ENCODE measurements around the gene CAGE1. TPM values are rescaled to one million over a fixed set of nuclear protein-coding genes. Genes with fewer than 3 reads are reported as not detected.

The CAGE1 gene
- polyA plus RNA-seq, 2 of the 4 experiments (the other 2 are of a cell fraction): 0.09 to 0.12 TPM

DNA sequence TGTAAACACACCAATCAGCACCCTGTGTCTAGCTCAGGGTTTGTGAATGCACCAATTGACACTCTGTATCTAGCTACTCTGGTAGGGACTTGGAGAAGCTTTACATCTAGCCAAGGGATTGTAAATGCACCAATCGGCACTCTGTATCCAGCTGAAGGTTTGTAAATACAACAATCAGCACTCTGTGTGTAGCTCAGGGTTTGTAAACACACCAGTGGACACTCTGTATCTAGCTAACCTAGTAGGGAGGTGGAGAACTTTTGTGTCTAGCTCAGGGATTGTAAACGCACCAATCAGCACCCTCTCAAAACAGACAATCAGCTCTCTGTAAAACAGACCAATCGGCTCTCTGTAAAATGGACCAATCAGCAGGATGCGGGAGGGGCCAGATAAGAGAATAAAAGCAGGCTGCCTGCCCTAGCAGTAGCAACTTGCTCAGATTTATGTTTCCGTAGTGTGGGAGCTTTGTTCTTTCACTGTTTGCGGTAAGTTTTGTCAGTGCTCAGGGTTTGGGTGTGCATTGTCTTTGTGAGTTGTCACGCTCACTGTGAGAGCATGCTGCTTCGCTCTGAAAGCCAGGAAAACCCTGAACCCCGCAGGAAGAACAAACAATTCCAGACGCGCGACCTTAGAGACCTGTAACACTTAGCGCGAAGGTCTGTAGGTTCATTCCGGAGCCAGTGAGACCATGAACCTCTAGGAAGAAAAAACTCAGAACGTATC lies 37.1 kb upstream of the CAGE1 start:
- no peak overlapping the region for H3K4me2 ChIP-seq
- TF ChIP-seq, protein P1, sequence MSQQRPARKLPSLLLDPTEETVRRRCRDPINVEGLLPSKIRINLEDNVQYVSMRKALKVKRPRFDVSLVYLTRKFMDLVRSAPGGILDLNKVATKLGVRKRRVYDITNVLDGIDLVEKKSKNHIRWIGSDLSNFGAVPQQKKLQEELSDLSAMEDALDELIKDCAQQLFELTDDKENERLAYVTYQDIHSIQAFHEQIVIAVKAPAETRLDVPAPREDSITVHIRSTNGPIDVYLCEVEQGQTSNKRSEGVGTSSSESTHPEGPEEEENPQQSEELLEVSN (IDR thresholded peaks at IDR 0.05; ENCODE audit: borderline replicate concordance, low read depth): no peak
- TF ChIP-seq FOSB (CRISPR knock-in tag; IDR thresholded peaks at IDR 0.05) (no peak), ESRRA (IDR thresholded peaks at IDR 0.05; ENCODE audit: borderline replicate concordance, low read length) (no peak), CBX8 (IDR thresholded peaks at IDR 0.05) (no peak), BHLHE40 (IDR thresholded peaks at IDR 0.05; ENCODE audit: low read depth, low read length) (no peak)
- TF ChIP-seq, protein P2, sequence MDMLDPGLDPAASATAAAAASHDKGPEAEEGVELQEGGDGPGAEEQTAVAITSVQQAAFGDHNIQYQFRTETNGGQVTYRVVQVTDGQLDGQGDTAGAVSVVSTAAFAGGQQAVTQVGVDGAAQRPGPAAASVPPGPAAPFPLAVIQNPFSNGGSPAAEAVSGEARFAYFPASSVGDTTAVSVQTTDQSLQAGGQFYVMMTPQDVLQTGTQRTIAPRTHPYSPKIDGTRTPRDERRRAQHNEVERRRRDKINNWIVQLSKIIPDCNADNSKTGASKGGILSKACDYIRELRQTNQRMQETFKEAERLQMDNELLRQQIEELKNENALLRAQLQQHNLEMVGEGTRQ (IDR thresholded peaks at IDR 0.05): no peak
- TF ChIP-seq, protein P3, sequence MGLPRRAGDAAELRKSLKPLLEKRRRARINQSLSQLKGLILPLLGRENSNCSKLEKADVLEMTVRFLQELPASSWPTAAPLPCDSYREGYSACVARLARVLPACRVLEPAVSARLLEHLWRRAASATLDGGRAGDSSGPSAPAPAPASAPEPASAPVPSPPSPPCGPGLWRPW (IDR thresholded peaks at IDR 0.05): no peak
- H3K27ac ChIP-seq: no peak overlapping the region
- ChIA-PET CTCF (interaction anchor here (1.9 kb wide), 1 partner anchor 25 kb away, joined by 3 read pairs; no protein-coding TSS in a partner anchor), POLR2A (no interaction called here)
- no peak for DNase-seq (ENCODE audit: low read depth in 1 of 2, low spot score in 1 of 2)
- no peak for ATAC-seq
- H3K4me1 ChIP-seq: 0 out of 3 replicates have a peak, but pooled peaks cover 4% of the 10 kb centered on the region
- H3K4me3 ChIP-seq: no peak overlapping the region
- 86% methylated on average over 16 of the region's 16 CpGs for WGBS (ENCODE audit: missing lambda C conversion rate)
- no peak for FAIRE-seq
- no peaks in the 10 kb centered on the region for H3K9me3 ChIP-seq

- ATAC-seq (no peak), FAIRE-seq (no peak), DNase-seq (ENCODE audit: low read depth in 1 of 2, low spot score in 1 of 2) (no peak)
- ChIA-PET CTCF (interaction anchor here (0.7 to 1.3 kb wide), 7 partner anchors 8 to 857 kb away, joined by 3 to 4 read pairs (median 3); no protein-coding TSS in a partner anchor), POLR2A (no interaction called here)
- TF ChIP-seq EP300 (IDR thresholded peaks at IDR 0.05) (no peak), ATOH8 (CRISPR knock-in tag; IDR thresholded peaks at IDR 0.05; ENCODE audit: low read depth) (no peak), RAD21 (conservative IDR thresholded peaks at IDR 0.05 in 1 of 2, IDR thresholded peaks at IDR 0.05 in 1 of 2) (no peak), FOXS1 (CRISPR knock-in tag; IDR thresholded peaks at IDR 0.05) (no peak), ZNF302 (CRISPR knock-in tag; IDR thresholded peaks at IDR 0.05) (no peak), CHD2 (IDR thresholded peaks at IDR 0.05; ENCODE audit: low read length, partially characterized antibody) (no peak), CBX8 (IDR thresholded peaks at IDR 0.05) (no peak), NPAS2 (CRISPR knock-in tag; IDR thresholded peaks at IDR 0.05; ENCODE audit: borderline replicate concordance) (no peak), TFCP2L1 (CRISPR knock-in tag; IDR thresholded peaks at IDR 0.05) (no peak), BCL3 (IDR thresholded peaks at IDR 0.05) (no peak), HOXA7 (CRISPR knock-in tag; IDR thresholded peaks at IDR 0.05) (no peak), GATA3 (IDR thresholded peaks at IDR 0.05; ENCODE audit: borderline replicate concordance) (no peak), NFE2L2 (conservative IDR thresholded peaks at IDR 0.05; ENCODE audit: low read length) (no peak), HEYL (CRISPR knock-in tag; IDR thresholded peaks at IDR 0.05) (no peak), HOXB5 (CRISPR knock-in tag; IDR thresholded peaks at IDR 0.05) (no peak)
- TF ChIP-seq, protein P2 (IDR thresholded peaks at IDR 0.05): no peak
- TF ChIP-seq, protein P4, sequence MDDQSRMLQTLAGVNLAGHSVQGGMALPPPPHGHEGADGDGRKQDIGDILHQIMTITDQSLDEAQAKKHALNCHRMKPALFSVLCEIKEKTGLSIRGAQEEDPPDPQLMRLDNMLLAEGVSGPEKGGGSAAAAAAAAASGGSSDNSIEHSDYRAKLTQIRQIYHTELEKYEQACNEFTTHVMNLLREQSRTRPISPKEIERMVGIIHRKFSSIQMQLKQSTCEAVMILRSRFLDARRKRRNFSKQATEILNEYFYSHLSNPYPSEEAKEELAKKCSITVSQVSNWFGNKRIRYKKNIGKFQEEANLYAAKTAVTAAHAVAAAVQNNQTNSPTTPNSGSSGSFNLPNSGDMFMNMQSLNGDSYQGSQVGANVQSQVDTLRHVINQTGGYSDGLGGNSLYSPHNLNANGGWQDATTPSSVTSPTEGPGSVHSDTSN (IDR thresholded peaks at IDR 0.05): no peak
- TF ChIP-seq, protein P5, sequence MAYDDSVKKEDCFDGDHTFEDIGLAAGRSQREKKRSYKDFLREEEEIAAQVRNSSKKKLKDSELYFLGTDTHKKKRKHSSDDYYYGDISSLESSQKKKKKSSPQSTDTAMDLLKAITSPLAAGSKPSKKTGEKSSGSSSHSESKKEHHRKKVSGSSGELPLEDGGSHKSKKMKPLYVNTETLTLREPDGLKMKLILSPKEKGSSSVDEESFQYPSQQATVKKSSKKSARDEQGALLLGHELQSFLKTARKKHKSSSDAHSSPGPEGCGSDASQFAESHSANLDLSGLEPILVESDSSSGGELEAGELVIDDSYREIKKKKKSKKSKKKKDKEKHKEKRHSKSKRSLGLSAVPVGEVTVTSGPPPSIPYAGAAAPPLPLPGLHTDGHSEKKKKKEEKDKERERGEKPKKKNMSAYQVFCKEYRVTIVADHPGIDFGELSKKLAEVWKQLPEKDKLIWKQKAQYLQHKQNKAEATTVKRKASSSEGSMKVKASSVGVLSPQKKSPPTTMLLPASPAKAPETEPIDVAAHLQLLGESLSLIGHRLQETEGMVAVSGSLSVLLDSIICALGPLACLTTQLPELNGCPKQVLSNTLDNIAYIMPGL (CRISPR knock-in tag; IDR thresholded peaks at IDR 0.05; ENCODE audit: borderline replicate concordance): no peak
- TF ChIP-seq, protein P3 (IDR thresholded peaks at IDR 0.05): no peak
- Histone ChIP-seq H3K4me2 (no peak overlapping the region), H3K9me3 (no peaks in the 10 kb centered on the region), H3K4me3 (no peak overlapping the region), H3K4me1 (0 out of 3 replicates have a peak, but pooled peaks cover 4% of the 10 kb centered on the region), H3K27ac (no peak overlapping the region)
- 95% methylated on average over 32 of the region's 39 CpGs for WGBS (ENCODE audit: missing lambda C conversion rate)
These were observed 36.3 kb upstream of the CAGE1 start for GRCh38 chr6:7425808-7426190.

All from A549 (cell line).